ENCODE results near the gene ZSCAN1. TPM values are rescaled to one million over a fixed set of nuclear protein-coding genes. Genes with fewer than 3 reads are reported as not detected.

Gene ZSCAN1
- total RNA-seq, 4 donors from 2014 or later, result not detected

DNA sequence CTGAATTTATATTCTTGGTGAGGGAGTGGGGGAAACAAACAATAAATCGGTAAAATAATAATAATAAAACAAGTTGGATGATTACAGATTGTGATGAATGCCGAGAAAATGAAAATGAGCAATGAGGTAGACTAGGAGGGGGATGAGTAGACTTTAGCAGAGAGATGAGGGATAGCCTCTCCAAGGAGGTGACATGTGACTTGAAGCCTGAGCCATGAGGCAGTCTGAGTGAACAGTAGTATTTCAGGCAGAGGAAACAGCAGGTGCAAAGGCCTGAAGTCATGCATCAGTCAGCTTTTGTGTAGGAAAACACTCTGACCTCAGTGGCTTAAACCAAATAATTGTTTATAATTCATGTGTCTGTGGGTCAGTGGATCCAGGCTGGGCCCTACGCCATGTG, 29.9 kb downstream of the ZSCAN1 start:
- no peak for TF ChIP-seq POLR2A (IDR thresholded peaks at IDR 0.05)
- TF ChIP-seq, protein P1, sequence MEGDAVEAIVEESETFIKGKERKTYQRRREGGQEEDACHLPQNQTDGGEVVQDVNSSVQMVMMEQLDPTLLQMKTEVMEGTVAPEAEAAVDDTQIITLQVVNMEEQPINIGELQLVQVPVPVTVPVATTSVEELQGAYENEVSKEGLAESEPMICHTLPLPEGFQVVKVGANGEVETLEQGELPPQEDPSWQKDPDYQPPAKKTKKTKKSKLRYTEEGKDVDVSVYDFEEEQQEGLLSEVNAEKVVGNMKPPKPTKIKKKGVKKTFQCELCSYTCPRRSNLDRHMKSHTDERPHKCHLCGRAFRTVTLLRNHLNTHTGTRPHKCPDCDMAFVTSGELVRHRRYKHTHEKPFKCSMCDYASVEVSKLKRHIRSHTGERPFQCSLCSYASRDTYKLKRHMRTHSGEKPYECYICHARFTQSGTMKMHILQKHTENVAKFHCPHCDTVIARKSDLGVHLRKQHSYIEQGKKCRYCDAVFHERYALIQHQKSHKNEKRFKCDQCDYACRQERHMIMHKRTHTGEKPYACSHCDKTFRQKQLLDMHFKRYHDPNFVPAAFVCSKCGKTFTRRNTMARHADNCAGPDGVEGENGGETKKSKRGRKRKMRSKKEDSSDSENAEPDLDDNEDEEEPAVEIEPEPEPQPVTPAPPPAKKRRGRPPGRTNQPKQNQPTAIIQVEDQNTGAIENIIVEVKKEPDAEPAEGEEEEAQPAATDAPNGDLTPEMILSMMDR (IDR thresholded peaks at IDR 0.05), result no peak
- Histone ChIP-seq H3K36me3 (peaks cover 0 to 37% (median 0%) of the 10 kb centered on the region in 3 donors), H3K4me3 (no peak overlapping the region), H3K27ac (no peak overlapping the region), H3K4me1 (no peaks in the 10 kb centered on the region), H3K9me3 (peaks cover 0 to 67% (median 19%) of the 10 kb centered on the region in 4 donors), H3K27me3 (no peaks in the 10 kb centered on the region)
- DNase-seq, result no peak

DNA sequence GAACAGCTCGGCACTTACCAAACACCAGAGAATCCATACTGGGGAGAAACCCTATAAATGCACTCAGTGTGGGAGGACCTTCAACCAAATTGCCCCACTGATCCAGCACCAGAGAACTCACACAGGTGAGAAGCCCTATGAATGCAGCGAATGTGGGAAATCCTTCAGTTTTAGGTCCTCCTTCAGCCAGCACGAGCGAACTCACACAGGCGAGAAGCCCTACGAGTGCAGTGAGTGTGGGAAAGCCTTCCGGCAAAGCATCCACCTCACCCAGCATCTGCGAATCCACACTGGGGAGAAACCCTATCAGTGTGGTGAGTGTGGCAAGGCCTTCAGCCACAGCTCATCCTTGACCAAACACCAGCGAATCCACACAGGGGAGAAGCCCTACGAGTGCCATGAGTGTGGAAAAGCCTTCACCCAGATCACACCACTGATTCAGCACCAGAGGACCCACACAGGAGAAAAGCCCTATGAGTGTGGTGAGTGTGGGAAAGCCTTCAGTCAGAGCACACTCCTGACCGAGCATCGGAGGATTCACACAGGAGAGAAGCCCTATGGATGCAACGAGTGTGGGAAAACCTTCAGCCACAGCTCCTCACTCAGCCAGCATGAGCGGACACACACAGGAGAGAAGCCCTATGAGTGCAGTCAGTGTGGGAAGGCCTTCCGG, 33.6 kb downstream of the ZSCAN1 start:
- H3K4me1 ChIP-seq, result no peaks in the 10 kb centered on the region
- H3K9me3 ChIP-seq, result peaks cover 0 to 82% (median 21%) of the 10 kb centered on the region in 4 donors
- H3K27ac ChIP-seq, result no peak overlapping the region
- peaks cover 0 to 37% (median 0%) of the 10 kb centered on the region in 3 donors for H3K36me3 ChIP-seq
- H3K4me3 ChIP-seq, result no peak overlapping the region
- no peaks in the 10 kb centered on the region for H3K27me3 ChIP-seq
- DNase-seq, result no peak
- TF ChIP-seq, protein P1 (IDR thresholded peaks at IDR 0.05), result no peak
- no peak for TF ChIP-seq POLR2A (IDR thresholded peaks at IDR 0.05)

DNA sequence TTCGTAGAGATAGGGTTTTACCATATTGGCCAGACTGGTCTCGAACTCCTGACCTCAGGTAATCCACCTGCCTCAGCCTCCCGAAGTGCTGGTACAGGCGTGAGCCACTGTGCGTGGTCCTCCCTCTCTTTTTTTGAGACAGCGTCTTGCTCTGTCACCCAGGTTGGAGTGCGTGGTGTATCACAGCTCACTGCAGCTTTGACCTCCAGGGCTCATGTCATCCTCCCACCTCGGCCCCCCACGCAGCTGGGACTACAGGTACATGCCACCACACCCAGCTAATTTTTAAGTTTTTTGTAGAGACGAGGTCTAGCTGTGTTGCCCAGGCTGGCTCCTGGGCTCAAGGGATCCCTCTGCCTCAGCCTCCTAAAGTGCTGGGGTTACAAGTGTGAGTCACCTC, 46.0 kb downstream of the ZSCAN1 start:
- Histone ChIP-seq H3K27me3 (no peaks in the 10 kb centered on the region), H3K4me3 (no peak overlapping the region), H3K27ac (no peak overlapping the region), H3K9me3 (peaks cover 0 to 42% (median 14%) of the 10 kb centered on the region in 4 donors), H3K4me1 (no peaks in the 10 kb centered on the region), H3K36me3 (peaks cover 0 to 10% (median 0%) of the 10 kb centered on the region in 3 donors)
- DNase-seq, result no peak
- TF ChIP-seq, protein P1 (IDR thresholded peaks at IDR 0.05), result no peak
- no peak for TF ChIP-seq POLR2A (IDR thresholded peaks at IDR 0.05)

DNA sequence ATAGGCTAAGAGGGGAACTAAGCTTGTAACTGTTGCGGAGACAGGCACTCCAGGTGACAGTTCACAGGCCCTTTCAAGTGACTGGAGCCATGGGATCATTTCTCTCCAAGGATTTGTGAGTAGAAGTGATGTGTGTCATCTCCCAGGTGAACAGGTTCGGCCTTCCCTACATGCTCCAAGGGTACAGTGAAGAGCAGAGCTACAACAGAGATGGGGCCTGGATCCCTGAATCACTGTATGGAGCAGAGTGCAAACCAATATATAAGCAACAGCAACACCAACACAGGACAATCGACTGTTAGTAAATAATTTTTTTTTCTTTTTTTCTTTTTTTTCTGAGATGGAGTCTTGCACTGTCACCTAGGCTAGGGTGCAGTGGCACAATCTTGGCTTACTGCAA, 49.2 kb downstream of the ZSCAN1 start:
- no peak overlapping the region for H3K4me3 ChIP-seq
- peaks cover 0 to 37% (median 0%) of the 10 kb centered on the region in 3 donors for H3K36me3 ChIP-seq
- no peaks in the 10 kb centered on the region for H3K27me3 ChIP-seq
- peaks cover 0 to 66% (median 17%) of the 10 kb centered on the region in 4 donors for H3K9me3 ChIP-seq
- H3K4me1 ChIP-seq, result no peaks in the 10 kb centered on the region
- no peak for TF ChIP-seq POLR2A (IDR thresholded peaks at IDR 0.05)
- TF ChIP-seq, protein P1 (IDR thresholded peaks at IDR 0.05), result no peak
- no peak for DNase-seq
- no peak overlapping the region for H3K27ac ChIP-seq

DNA sequence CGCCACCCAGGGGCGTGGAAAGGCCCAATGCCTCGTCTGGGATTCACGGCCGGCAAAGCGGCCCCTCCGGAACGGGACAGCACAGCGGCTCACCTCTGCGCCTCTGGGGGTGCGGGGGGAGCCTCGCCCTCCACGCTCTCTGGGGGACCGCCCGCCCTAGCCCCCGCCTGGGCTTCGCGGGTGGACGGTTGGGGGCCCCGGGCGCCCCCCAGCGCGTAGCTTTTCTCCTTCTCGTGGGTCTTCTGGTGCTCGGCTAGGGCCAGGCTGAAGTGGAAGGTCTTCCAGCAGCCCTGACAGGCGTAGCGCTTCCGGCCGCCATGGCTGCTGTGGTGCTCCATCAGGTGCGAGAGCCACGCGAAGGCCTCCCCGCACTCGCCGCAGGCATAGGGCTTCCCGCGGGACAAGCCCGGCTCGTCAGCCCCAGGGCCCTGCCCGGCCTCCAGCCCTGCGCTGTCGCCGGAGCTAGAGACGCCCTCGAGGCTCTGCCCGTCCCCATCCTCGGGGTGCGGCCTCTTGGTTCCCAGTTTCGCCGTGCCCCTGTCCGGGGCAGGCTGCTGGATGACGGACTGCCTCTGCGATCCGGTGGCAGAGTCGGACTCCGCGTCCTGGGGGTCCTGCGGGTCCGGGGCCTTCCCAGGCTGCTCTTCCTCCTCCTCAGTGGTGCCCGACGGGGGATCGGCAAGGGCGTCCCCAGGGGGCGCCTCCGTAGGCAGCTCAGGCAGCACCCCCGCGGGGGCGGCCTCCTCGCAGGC, 50.9 kb downstream of the ZSCAN1 start:
- TF ChIP-seq, protein P1 (IDR thresholded peaks at IDR 0.05), result no peak
- no peak for TF ChIP-seq POLR2A (IDR thresholded peaks at IDR 0.05)
- no peak for DNase-seq
- Histone ChIP-seq H3K4me1 (no peaks in the 10 kb centered on the region), H3K36me3 (peaks cover 0 to 42% (median 0%) of the 10 kb centered on the region in 3 donors), H3K27me3 (no peaks in the 10 kb centered on the region), H3K4me3 (no peak overlapping the region), H3K27ac (no peak overlapping the region), H3K9me3 (peaks cover 0 to 75% (median 17%) of the 10 kb centered on the region in 4 donors)
